OCI-LY3 (cell line): Measurements from ENCODE around the gene ZSWIM6.
"Not testable (repeated sequence)": the region's sequence is repeated elsewhere in the genome, so short reads cannot be mapped to it uniquely, and the experiment has no call there.

Experiments
- H2AFZ ChIP-seq: fragments of 200-600, 300-600 bp; shearing (Covaris generic); 2 replicates; pipeline ENCODE4 v1.6.0; 2014; ENCODE audit warnings: antibody characterized with exemption, low read depth, low read length
- H3K27ac ChIP-seq: fragments of 200-600, 300-600 bp; sonication (generic); 2 replicates; pipeline ENCODE4 v1.5.1; 2014; ENCODE audit warnings: mild to moderate bottlenecking, low read length, moderate library complexity, mixed read lengths
- H3K27me3 ChIP-seq: fragments of 200-600, 300-600 bp; sonication (generic); 2 replicates; pipeline ENCODE4 v1.6.1; 2014; ENCODE audit warnings: low read depth, low read length, mixed read lengths
- H3K36me3 ChIP-seq: fragments of 200-600, 300-600 bp; sonication (generic); replicated peaks from 2 replicates; pipeline ENCODE3; 2014; ENCODE audit warnings: low read depth, low read length, mixed read lengths
- H3K4me1 ChIP-seq: fragments of 300-600, 200-600 bp; sonication (generic); 2 replicates; pipeline ENCODE4 v1.6.1; 2014; ENCODE audit warnings: low read length, mixed read lengths
- H3K4me2 ChIP-seq: fragments of 200-600, 300-600 bp; sonication (generic); 2 replicates; pipeline ENCODE4 v1.6.1; 2014; ENCODE audit warnings: low read length, mixed read lengths
- H3K4me3 ChIP-seq: fragments of 300-600, 200-600 bp; sonication (generic); 2 replicates; pipeline ENCODE4 v1.5.1; 2014; ENCODE audit warnings: antibody characterized with exemption, mild to moderate bottlenecking, low read length, moderate library complexity
- H3K79me2 ChIP-seq: fragments of 300-600, 200-600 bp; shearing (Covaris generic); 2 replicates; pipeline ENCODE4 v1.6.1; 2014; ENCODE audit warnings: mild to moderate bottlenecking, low read length, mixed read lengths
- H3K9ac ChIP-seq: fragments of 300-600, 200-600 bp; shearing (Covaris generic); 2 replicates; pipeline ENCODE4 v1.6.0; 2014; ENCODE audit warnings: mild to moderate bottlenecking, low read length, moderate library complexity
- H3K9me3 ChIP-seq: fragments of 200-600, 300-600 bp; shearing (Covaris generic); 2 replicates; pipeline ENCODE4 v1.6.1; 2014; ENCODE audit warnings: low read length, mixed read lengths; ENCODE audit not compliant: insufficient read depth
- H4K20me1 ChIP-seq: fragments of 200-600, 300-600 bp; sonication (generic); 2 replicates; pipeline ENCODE4 v1.6.1; 2016; ENCODE audit warnings: low read length, mixed read lengths; ENCODE audit not compliant: insufficient read depth
- CTCF ChIP-seq: fragments of 200-600, 300-600 bp; sonication (generic); IDR thresholded peaks from 2 replicates; pipeline ENCODE4 v1.5.1; 2014; ENCODE audit warnings: antibody characterized with exemption, low read length, low read depth
- EZH2phosphoT487 ChIP-seq: fragments of 200-600 bp; shearing (Covaris generic); IDR thresholded peaks from 2 replicates; pipeline ENCODE4 v1.6.1; 2018; ENCODE audit warnings: antibody characterized with exemption, mixed run types, low read depth

The ZSWIM6 gene

GRCh38 chr5:61417851-61418250 is 85.8 kb downstream of the ZSWIM6 start:
- Histone ChIP-seq H3K79me2 (peaks cover 17% of the 10 kb centered on the region), H4K20me1 (peaks cover 24% of the 10 kb centered on the region), H3K4me1 (peaks cover 11% of the 10 kb centered on the region), H3K36me3 (no peaks in the 10 kb centered on the region), H3K4me2 (no peak overlapping the region), H3K9me3 (no peaks in the 10 kb centered on the region), H3K4me3 (no peak overlapping the region), H2AFZ (no peak overlapping the region), H3K27me3 (no peaks in the 10 kb centered on the region), H3K9ac (no peak overlapping the region), H3K27ac (no peak overlapping the region)
- no peak for TF ChIP-seq EZH2phosphoT487
- TF ChIP-seq CTCF, result no peak

- Histone ChIP-seq H3K36me3 (no peaks in the 10 kb centered on the region), H3K4me2 (no peak overlapping the region), H2AFZ (no peak overlapping the region), H3K27me3 (no peaks in the 10 kb centered on the region), H3K4me3 (no peak overlapping the region), H3K4me1 (peaks cover 11% of the 10 kb centered on the region), H3K79me2 (peaks cover 17% of the 10 kb centered on the region), H3K9me3 (no peaks in the 10 kb centered on the region), H4K20me1 (peaks cover 24% of the 10 kb centered on the region), H3K27ac (no peak overlapping the region), H3K9ac (no peak overlapping the region)
- no peak for TF ChIP-seq EZH2phosphoT487
- TF ChIP-seq CTCF, result no peak
Observed at GRCh38 chr5:61419106-61419505, 87.0 kb downstream of the ZSWIM6 start.

GRCh38 chr5:61420016-61420415 is 88.0 kb downstream of the ZSWIM6 start:
- H3K9ac ChIP-seq, result no peak overlapping the region
- no peaks in the 10 kb centered on the region for H3K36me3 ChIP-seq
- no peak overlapping the region for H2AFZ ChIP-seq
- peaks cover 11% of the 10 kb centered on the region for H3K79me2 ChIP-seq
- peaks cover 11% of the 10 kb centered on the region for H3K4me1 ChIP-seq
- H3K27ac ChIP-seq, result no peak overlapping the region
- H3K27me3 ChIP-seq, result no peaks in the 10 kb centered on the region
- H3K9me3 ChIP-seq, result no peaks in the 10 kb centered on the region
- TF ChIP-seq CTCF (no peak), EZH2phosphoT487 (no peak)
- no peak overlapping the region for H3K4me3 ChIP-seq
- H4K20me1 ChIP-seq, result peaks cover 18% of the 10 kb centered on the region
- H3K4me2 ChIP-seq, result no peak overlapping the region

- not testable (repeated sequence) for H3K79me2 ChIP-seq, H3K27me3 ChIP-seq, H4K20me1 ChIP-seq, H3K9me3 ChIP-seq, H3K27ac ChIP-seq, H2AFZ ChIP-seq, H3K4me2 ChIP-seq, H3K9ac ChIP-seq, H3K4me1 ChIP-seq, H3K36me3 ChIP-seq, H3K4me3 ChIP-seq
Observed at GRCh38 chr5:61421262-61421661, 89.2 kb downstream of the ZSWIM6 start.
